ENCODE results near the gene ST14.

DNA sequence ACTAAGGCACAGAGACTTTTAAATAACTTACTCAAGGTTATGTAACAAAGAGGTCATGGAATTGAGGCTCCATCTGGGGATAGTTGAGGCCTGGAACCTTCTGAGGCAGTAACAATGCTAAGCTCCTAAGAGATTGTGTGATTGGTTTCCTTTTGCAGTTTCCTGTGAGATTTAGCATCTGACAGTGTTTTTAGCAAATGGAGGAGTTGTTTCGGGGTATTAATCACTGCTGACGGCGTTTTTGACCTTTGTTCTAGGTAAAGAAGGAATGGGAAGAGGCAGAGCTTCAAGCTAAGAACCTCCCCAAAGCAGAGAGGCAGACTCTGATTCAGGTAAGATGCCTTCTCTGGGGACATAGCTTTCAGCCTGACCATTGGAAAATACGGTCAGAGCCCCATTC lies 32.1 kb upstream of the ST14 start:
- TF ChIP-seq POLR2A (IDR thresholded peaks at IDR 0.05; ENCODE audit: low read depth, low read length) (no peak), TAF1 (IDR thresholded peaks at IDR 0.05; ENCODE audit: borderline replicate concordance, low read depth, low read length) (no peak)
